ENCODE results near the gene SORBS2.

Gene SORBS2

GRCh38 chr4:185682236-185682635 is 129.8 kb downstream of the SORBS2 start:
- no peak for DNase-seq (ENCODE audit: low read depth in 2 of 2, low spot score in 1 of 2)

GRCh38 chr4:185681604-185682003 is 130.4 kb downstream of the SORBS2 start:
- no peak for DNase-seq (ENCODE audit: low read depth in 2 of 2, low spot score in 1 of 2)

- no peak for DNase-seq (ENCODE audit: low read depth in 2 of 2, low spot score in 1 of 2)
Observed at GRCh38 chr4:185680617-185681016, 131.4 kb downstream of the SORBS2 start.

GRCh38 chr4:185679523-185679922 is 132.5 kb downstream of the SORBS2 start:
- DNase-seq (ENCODE audit: low read depth in 2 of 2, low spot score in 1 of 2) = no peak

GRCh38 chr4:185677637-185678314 is 134.2 kb downstream of the SORBS2 start:
- no peak for DNase-seq (ENCODE audit: low read depth in 2 of 2, low spot score in 1 of 2)

GRCh38 chr4:185672618-185673017 is 139.4 kb downstream of the SORBS2 start:
- no peak for DNase-seq (ENCODE audit: low read depth in 2 of 2, low spot score in 1 of 2)

- no peak for DNase-seq (ENCODE audit: low read depth in 2 of 2, low spot score in 1 of 2)
Observed at GRCh38 chr4:185672151-185672550, 139.8 kb downstream of the SORBS2 start.

GRCh38 chr4:185671496-185671895 is 140.5 kb downstream of the SORBS2 start:
- no peak for DNase-seq (ENCODE audit: low read depth in 2 of 2, low spot score in 1 of 2)

GRCh38 chr4:185671066-185671465 is 140.9 kb downstream of the SORBS2 start:
- no peak for DNase-seq (ENCODE audit: low read depth in 2 of 2, low spot score in 1 of 2)

GRCh38 chr4:185669288-185669687 is 142.7 kb downstream of the SORBS2 start:
- no peak for DNase-seq (ENCODE audit: low read depth in 2 of 2, low spot score in 1 of 2)

GRCh38 chr4:185666156-185666555 is 145.8 kb downstream of the SORBS2 start:
- DNase-seq (ENCODE audit: low read depth in 2 of 2, low spot score in 1 of 2) = no peak

- DNase-seq (ENCODE audit: low read depth in 2 of 2, low spot score in 1 of 2) = no peak
Observed at GRCh38 chr4:185665655-185666054, 146.3 kb downstream of the SORBS2 start.

GRCh38 chr4:185664481-185664880 is 147.5 kb downstream of the SORBS2 start:
- no peak for DNase-seq (ENCODE audit: low read depth in 2 of 2, low spot score in 1 of 2)

- no peak for DNase-seq (ENCODE audit: low read depth in 2 of 2, low spot score in 1 of 2)
Observed at GRCh38 chr4:185662030-185662778, 149.8 kb downstream of the SORBS2 start.

GRCh38 chr4:185660340-185660739 is 151.7 kb downstream of the SORBS2 start:
- DNase-seq (ENCODE audit: low read depth in 2 of 2, low spot score in 1 of 2) = no peak

GRCh38 chr4:185657699-185658098 is 154.3 kb downstream of the SORBS2 start:
- DNase-seq (ENCODE audit: low read depth in 2 of 2, low spot score in 1 of 2) = no peak

- no peak for DNase-seq (ENCODE audit: low read depth in 2 of 2, low spot score in 1 of 2)
Observed at GRCh38 chr4:185657183-185657582, 154.8 kb downstream of the SORBS2 start.

- no peak for DNase-seq (ENCODE audit: low read depth in 2 of 2, low spot score in 1 of 2)
Observed at GRCh38 chr4:185656467-185656931, 155.5 kb downstream of the SORBS2 start.

GRCh38 chr4:185654965-185655554 is 156.9 kb downstream of the SORBS2 start:
- DNase-seq (ENCODE audit: low read depth in 2 of 2, low spot score in 1 of 2) = no peak

GRCh38 chr4:185654311-185654710 is 157.7 kb downstream of the SORBS2 start:
- DNase-seq (ENCODE audit: low read depth in 2 of 2, low spot score in 1 of 2) = no peak

- DNase-seq (ENCODE audit: low read depth in 2 of 2, low spot score in 1 of 2) = no peak
Observed at GRCh38 chr4:185651851-185652250, 160.1 kb downstream of the SORBS2 start.

- no peak for DNase-seq (ENCODE audit: low read depth in 2 of 2, low spot score in 1 of 2)
Observed at GRCh38 chr4:185651137-185651677, 160.8 kb downstream of the SORBS2 start.

Measured in stimulated activated CD8-positive, alpha-beta memory T cell treated with anti-CD3 and anti-CD28 coated beads, Interleukin-4, amount 100 ng/mL, for 4 hours (primary cell).